Esophagus muscularis mucosa (tissue), 4 donors: ENCODE results near the gene RNF213. TPM values are rescaled to one million over a fixed set of nuclear protein-coding genes. Genes with fewer than 3 reads are reported as not detected.

Source experiments
- DNase-seq: peaks from one replicate; pipeline ENCODE4 v3.0.0-alpha.2; 2017; ENCODE audit errors: extremely low spot score
- H3K27ac ChIP-seq, 4 donors: fragments of 200-600 bp; sonication (generic); replicated peaks in 1 of 4; 1 replicate in 3 of 4; 2 replicates in 1 of 4; pipeline ENCODE4 v1.5.1; 2016 to 2019; ENCODE audit warnings: mild to moderate bottlenecking in 1 of 4
- H3K27me3 ChIP-seq, 4 donors: fragments of 200-600 bp; sonication (generic); one replicate each; pipeline versions ENCODE4 v1.5.1 to v1.6.0; 2016 to 2019
- H3K36me3 ChIP-seq, 4 donors: fragments of 200-600 bp; sonication (generic); one replicate each; pipeline ENCODE4 v1.5.1; 2016 to 2019
- H3K4me1 ChIP-seq, 4 donors: fragments of 200-600 bp; sonication (generic); one replicate each; pipeline ENCODE4 v1.5.1; 2016 to 2019
- H3K4me3 ChIP-seq, 4 donors: fragments of 200-600 bp; sonication (generic); 1 replicate in 2 of 4; 2 replicates in 2 of 4; pipeline ENCODE4 v1.5.1; 2016 to 2019; ENCODE audit warnings: mild to moderate bottlenecking in 4 of 4, moderate library complexity in 1 of 4
- H3K9me3 ChIP-seq, 4 donors: fragments of 200-600 bp; sonication (generic); 1 replicate in 3 of 4; 2 replicates in 1 of 4; pipeline ENCODE4 v1.5.1; 2016 to 2019
- EP300 ChIP-seq: sonication (generic); formaldehyde crosslinking; IDR thresholded peaks from one replicate; pipeline ENCODE4 v1.6.1; 2017; ENCODE audit warnings: antibody characterized with exemption
- POLR2A ChIP-seq: fragments of 450-650 bp; IDR thresholded peaks from one replicate; pipeline ENCODE4 v1.6.1; 2017; ENCODE audit warnings: antibody characterized with exemption, moderate library complexity, mild to moderate bottlenecking, low read depth
- POLR2AphosphoS5 ChIP-seq, 2 donors: sonication (generic); formaldehyde crosslinking; IDR thresholded peaks; one replicate each; pipeline ENCODE4 v1.6.1; 2017; ENCODE audit warnings: antibody characterized with exemption in 2 of 2
- WGBS: methylation state at CpG from one replicate; pipeline ENCODE4 v1.1.5; 2018; 5-methylcytosine and 5-hydroxymethylcytosine counted together
- intact Hi-C: fragments of 100-400 bp; cut with DNase I; formaldehyde crosslinking; loops from one replicate; pipeline ENCODE4 v1.15.1; 2023
- total RNA-seq, 4 donors: library from RNA; depleted of rRNA; stranded (reverse); fragments of >200 nt; gene quantifications; one replicate each; pipeline versions ENCODE4 v1.1.0 to v1.2.1, GENCODE V29; 2016
- TF ChIP-seq, protein P1 (sequence below), 3 experiments: fragments of 200-600 bp in 2 of 3; fragments of 450-650 bp in 1 of 3; sonication (generic) in 2 of 3; IDR thresholded peaks; one replicate each; pipeline ENCODE4 v1.5.1; 2017 to 2019; ENCODE audit warnings: antibody characterized with exemption in 3 of 3, mild to moderate bottlenecking in 2 of 3, moderate library complexity in 1 of 3

Gene RNF213
- total RNA-seq, 4 donors from 2014 or later: 55.8 to 85.7 (median 75.9) TPM

DNA sequence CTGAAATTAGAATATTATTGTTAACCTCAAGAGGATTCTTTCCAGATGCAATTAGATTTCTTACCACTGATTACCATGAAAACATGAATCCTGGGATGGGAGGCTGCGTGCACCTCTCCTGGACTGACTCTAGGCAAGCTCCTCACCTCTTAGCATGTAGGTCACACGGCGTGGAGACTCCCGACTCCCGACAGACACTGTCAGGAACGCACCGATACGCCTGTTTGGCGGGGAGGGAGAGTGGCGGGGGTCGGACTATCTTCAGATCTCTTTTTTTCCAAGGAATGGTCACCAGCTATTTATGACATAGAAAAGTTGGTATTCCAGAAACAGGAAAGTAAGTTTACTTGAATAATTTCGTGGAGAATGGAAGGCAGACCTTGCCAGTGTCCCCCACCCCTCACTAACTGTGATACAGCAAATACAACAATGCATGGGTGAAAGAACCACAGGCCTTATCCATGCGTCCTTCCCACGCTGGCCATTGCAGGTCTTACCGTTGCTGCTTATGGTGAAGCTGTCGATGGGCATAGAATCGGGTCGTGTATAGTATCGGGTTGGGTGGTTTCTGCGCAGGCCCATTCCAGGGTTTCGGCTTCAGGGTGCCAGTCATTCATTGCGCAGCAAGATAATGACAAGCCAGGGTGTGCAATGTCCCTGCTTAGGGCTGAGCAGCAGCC lies 91.7 kb downstream of the RNF213 start:
- no peaks in the 10 kb centered on the region for H3K4me1 ChIP-seq
- H3K4me3 ChIP-seq: no peak overlapping the region
- 93% methylated on average over 22 of the region's 22 CpGs for WGBS
- no peak overlapping the region for H3K27ac ChIP-seq
- no peaks in the 10 kb centered on the region for H3K27me3 ChIP-seq
- intact Hi-C loops: no loop called here
- H3K9me3 ChIP-seq: no peaks in the 10 kb centered on the region
- no peak for DNase-seq
- peaks cover 88 to 99% (median 95%) of the 10 kb centered on the region in 4 donors for H3K36me3 ChIP-seq
- TF ChIP-seq EP300: no peak
- no peak for TF ChIP-seq POLR2A
- TF ChIP-seq POLR2AphosphoS5 (IDR thresholded peaks at IDR 0.05): no peak
- TF ChIP-seq, protein P1, sequence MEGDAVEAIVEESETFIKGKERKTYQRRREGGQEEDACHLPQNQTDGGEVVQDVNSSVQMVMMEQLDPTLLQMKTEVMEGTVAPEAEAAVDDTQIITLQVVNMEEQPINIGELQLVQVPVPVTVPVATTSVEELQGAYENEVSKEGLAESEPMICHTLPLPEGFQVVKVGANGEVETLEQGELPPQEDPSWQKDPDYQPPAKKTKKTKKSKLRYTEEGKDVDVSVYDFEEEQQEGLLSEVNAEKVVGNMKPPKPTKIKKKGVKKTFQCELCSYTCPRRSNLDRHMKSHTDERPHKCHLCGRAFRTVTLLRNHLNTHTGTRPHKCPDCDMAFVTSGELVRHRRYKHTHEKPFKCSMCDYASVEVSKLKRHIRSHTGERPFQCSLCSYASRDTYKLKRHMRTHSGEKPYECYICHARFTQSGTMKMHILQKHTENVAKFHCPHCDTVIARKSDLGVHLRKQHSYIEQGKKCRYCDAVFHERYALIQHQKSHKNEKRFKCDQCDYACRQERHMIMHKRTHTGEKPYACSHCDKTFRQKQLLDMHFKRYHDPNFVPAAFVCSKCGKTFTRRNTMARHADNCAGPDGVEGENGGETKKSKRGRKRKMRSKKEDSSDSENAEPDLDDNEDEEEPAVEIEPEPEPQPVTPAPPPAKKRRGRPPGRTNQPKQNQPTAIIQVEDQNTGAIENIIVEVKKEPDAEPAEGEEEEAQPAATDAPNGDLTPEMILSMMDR (IDR thresholded peaks at IDR 0.05): no peak

DNA sequence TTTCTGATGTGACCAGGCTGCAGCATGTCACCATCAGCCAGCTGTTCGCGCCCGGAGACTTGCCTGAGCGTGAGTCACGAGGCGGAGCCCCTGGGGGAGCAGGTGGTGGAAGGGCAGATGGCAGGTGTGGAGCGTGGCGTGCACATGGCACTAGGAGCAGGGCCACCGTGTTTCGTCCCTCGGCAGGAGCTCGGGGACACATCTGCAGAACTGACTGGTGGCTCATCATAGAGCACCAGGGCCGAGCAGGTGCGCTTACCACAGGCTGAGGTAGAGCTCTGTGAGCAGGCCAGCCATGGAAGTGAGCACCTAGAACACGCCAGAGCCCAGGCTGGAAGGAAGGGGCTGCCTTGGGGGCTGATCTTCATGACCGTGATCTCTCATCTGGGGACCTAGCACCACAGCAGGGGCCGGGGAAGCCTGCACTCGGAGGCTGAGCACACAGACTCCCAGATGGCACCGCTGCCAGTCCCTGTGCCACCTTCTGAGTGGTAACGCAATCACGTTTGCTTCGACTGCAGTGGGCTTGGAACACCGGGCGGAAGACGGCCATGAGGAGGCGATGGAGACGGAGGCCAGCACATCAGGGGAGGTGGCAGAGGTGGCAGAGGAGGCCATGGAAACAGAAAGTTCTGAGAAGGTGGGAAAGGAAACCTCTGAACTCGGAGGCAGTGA lies 92.5 kb downstream of the RNF213 start:
- H3K27ac ChIP-seq: no peak overlapping the region
- H3K4me1 ChIP-seq: no peaks in the 10 kb centered on the region
- no peak overlapping the region for H3K4me3 ChIP-seq
- TF ChIP-seq EP300 (no peak), POLR2AphosphoS5 (IDR thresholded peaks at IDR 0.05) (no peak), POLR2A (no peak)
- TF ChIP-seq, protein P1 (IDR thresholded peaks at IDR 0.05): no peak
- DNase-seq: no peak
- no peaks in the 10 kb centered on the region for H3K9me3 ChIP-seq
- no peaks in the 10 kb centered on the region for H3K27me3 ChIP-seq
- H3K36me3 ChIP-seq: peaks cover 85 to 99% (median 94%) of the 10 kb centered on the region in 4 donors
- WGBS: 95% methylated on average over 26 of the region's 28 CpGs
- intact Hi-C loops: no loop called here

DNA sequence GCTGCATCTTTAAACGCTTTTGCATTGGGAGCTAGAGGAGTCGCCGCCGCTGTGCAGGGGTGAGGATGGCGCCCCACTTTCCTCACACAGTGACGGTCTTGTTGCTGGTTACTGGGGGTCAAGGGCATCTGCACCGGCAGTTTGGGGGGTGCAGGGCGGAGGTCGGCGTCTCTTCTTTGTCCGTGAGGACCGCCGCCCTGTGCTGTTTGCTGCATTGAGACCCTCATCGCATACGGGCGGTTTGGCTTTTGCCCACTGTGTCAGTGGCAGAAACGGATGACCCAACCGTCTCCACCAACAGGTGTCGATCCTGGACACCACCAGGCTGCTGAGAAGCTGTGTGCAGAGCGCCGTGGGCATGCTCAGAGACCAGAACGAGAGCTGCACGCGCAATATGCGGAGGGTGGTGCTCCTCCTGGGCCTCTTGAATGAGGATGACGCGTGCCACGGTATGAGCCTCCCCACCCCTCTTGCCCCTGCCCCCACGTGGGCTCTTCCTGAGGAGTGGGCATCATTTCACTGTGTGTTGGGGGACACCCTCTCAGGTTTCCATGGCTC lies 93.1 kb downstream of the RNF213 start:
- no peak for DNase-seq
- H3K36me3 ChIP-seq: peaks cover 84 to 99% (median 94%) of the 10 kb centered on the region in 4 donors
- intact Hi-C loops: no loop called here

DNA sequence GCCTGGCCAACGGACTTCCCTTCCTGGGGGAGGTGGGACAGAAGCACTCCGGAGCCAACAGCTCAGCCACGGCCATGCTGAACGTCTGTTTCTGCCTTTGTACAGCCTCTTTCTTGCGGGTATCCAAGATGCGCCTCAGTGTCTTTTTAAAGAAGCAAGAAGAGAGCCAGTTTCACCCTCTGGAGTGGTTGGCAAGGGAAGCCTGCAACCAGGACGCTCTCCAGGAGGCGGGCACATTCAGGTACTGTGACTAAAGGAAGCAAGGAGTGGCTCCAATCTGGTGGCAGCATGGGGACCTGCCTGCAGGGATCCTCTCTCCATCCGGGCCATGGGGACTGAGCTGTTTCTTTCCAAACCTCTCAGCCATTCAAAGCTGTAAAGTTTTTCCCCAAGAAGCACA lies 93.7 kb downstream of the RNF213 start:
- peaks cover 86 to 99% (median 94%) of the 10 kb centered on the region in 4 donors for H3K36me3 ChIP-seq
- H3K4me3 ChIP-seq: no peak overlapping the region
- no peak overlapping the region for H3K27ac ChIP-seq
- intact Hi-C loops: no loop called here
- H3K9me3 ChIP-seq: no peaks in the 10 kb centered on the region
- no peak for TF ChIP-seq EP300
- TF ChIP-seq POLR2AphosphoS5 (IDR thresholded peaks at IDR 0.05): no peak
- TF ChIP-seq, protein P1 (IDR thresholded peaks at IDR 0.05): no peak
- TF ChIP-seq POLR2A: no peak
- no peaks in the 10 kb centered on the region for H3K4me1 ChIP-seq
- DNase-seq: no peak
- 89% methylated on average over 8 of the region's 9 CpGs for WGBS
- H3K27me3 ChIP-seq: no peaks in the 10 kb centered on the region

More for the DNA sequence above, 93.1 kb downstream of the RNF213 start:
- H3K27ac ChIP-seq: no peak overlapping the region
- H3K9me3 ChIP-seq: no peaks in the 10 kb centered on the region
- TF ChIP-seq, protein P1 (IDR thresholded peaks at IDR 0.05): no peak
- TF ChIP-seq POLR2A: no peak
- TF ChIP-seq EP300: no peak
- no peak for TF ChIP-seq POLR2AphosphoS5 (IDR thresholded peaks at IDR 0.05)
- no peaks in the 10 kb centered on the region for H3K4me1 ChIP-seq
- 92% methylated on average over 22 of the region's 29 CpGs for WGBS
- H3K27me3 ChIP-seq: no peaks in the 10 kb centered on the region
- no peak overlapping the region for H3K4me3 ChIP-seq
